GM12892 (cell line): Measurements from ENCODE around the gene CHST8.

Experiments
- POLR2A ChIP-seq: IDR thresholded peaks from 2 replicates; pipeline ENCODE4 v1.6.1; 2011; ENCODE audit warnings: low read depth, low read length, control low read depth
- POLR2AphosphoS5 ChIP-seq: IDR thresholded peaks from 2 replicates; pipeline ENCODE4 v1.6.1; 2011; ENCODE audit warnings: low read depth, low read length, control low read depth
- TAF1 ChIP-seq: IDR thresholded peaks from 2 replicates; pipeline ENCODE4 v1.6.1; 2011; ENCODE audit warnings: low read depth, mild to moderate bottlenecking, control low read depth, low read length, borderline replicate concordance

GRCh38 chr19:33661336-33661735, 39.6 kb downstream of the CHST8 start:
- TF ChIP-seq POLR2A (no peak), POLR2AphosphoS5 (no peak), TAF1 (no peak)
